Measurements from ENCODE around the gene HEATR5A.

GRCh38 chr14:31300883-31301282, 119.5 kb downstream of the HEATR5A start:
- TF ChIP-seq CTCF (conservative IDR thresholded peaks at IDR 0.05; ENCODE audit: low read depth, low read length) = no peak
- TF ChIP-seq EZH2 (IDR thresholded peaks at IDR 0.05; ENCODE audit: borderline replicate concordance, low read depth, low read length, poor library complexity, severe bottlenecking) = no peak
